NCI-H2029 (cell line): Measurements from ENCODE around the gene CFDP1.

Source experiments
- DNase-seq: peaks from one replicate; lab custom pipeline; 2025; lab: John Stamatoyannopoulos, UW

CFDP1 gene

GRCh38 chr16:75406943-75407342 is 26.4 kb downstream of the CFDP1 start:
- no peak for DNase-seq

- no peak for DNase-seq
Measured at GRCh38 chr16:75402821-75403475, 30.4 kb downstream of the CFDP1 start.

DNA sequence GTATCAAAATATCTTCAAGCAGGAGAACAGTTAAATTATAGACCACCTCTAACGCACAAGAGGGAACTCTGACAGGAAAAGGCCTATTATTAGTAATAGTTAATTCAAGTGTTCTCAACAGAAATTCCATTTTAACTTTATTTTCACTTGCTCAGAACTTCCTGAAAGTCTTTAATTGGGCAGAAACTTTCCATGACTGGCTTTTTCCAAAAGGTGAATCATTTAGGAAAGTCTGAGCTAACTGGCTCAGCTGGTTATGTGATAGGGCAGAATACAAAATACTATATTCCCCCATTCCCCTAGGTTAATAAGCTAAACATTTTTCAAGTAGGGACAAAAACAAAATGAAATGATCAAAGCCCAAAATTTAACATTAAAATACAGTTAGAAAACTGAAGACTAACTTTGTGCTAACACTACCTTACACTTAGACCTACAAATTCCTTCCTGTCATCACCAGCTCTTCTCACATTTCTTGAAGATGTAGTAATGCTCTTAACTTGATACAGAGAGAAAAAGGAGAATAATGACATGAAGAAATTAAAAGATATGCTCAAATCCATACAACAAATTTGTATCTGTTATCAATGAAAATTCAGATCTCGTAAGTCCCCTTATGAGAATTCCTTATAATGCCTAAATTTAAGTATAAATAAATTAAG is 31.0 kb downstream of the CFDP1 start:
- no peak for DNase-seq

DNA sequence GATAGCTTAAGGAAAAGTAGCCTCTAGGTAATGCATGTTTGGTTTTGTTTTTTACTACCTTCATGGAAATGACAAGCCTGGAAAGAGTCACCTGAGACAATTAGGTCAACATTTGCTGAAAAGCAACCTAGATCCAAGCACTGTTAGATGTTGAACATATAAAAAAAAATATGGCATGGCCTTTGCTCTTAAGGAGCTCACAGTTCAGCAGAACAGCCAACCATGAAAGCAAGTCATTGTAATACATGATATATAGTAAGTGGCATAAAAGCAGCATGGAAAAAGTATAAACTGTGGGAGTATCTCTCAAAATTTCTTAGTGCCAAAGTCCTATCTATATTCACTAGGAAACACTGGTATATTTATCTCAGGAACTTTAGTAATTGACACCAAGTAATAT is 31.6 kb downstream of the CFDP1 start:
- DNase-seq = no peak

DNA sequence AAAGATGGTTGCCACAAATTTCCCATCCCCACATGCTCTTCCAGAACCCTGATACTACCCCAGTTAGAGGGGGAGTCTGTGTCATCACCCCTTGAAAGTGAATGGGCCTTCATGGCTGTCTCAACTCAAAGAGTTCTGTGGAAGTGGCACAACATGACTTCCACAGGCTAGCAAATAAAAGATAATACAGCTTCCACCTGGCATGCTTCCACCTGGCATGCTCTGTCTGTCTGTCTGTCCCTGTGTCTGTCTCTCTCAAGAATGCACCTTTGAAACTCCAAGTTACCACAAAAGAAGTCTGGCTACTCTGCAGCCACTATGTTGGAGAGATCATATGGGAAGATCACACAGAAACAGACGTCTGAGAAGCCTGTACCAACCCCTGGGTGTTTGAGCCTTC is 35.0 kb downstream of the CFDP1 start:
- DNase-seq = no peak

GRCh38 chr16:75394941-75395340 is 38.4 kb downstream of the CFDP1 start:
- no peak for DNase-seq

DNA sequence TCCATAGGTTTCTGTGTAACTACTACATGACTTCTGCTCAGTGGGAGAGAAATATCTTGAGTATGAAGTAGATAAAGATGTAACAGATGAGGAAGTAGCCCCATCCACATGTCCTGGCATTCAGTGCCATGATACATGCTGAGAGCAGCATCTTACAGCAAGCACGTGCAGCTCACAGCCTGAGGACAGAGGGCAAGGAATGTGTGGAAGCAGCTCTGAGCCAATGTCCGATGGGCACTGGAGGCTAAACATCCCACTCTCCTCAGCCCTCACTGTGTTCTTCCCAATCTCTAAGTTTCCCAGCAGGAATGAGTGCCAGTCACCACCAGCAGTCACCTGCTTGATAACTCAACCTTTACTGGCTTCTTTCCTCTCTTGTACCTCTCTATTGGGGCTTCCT is 40.4 kb downstream of the CFDP1 start:
- DNase-seq = no peak

- no peak for DNase-seq
Measured at GRCh38 chr16:75390926-75391653, 42.2 kb downstream of the CFDP1 start.

DNA sequence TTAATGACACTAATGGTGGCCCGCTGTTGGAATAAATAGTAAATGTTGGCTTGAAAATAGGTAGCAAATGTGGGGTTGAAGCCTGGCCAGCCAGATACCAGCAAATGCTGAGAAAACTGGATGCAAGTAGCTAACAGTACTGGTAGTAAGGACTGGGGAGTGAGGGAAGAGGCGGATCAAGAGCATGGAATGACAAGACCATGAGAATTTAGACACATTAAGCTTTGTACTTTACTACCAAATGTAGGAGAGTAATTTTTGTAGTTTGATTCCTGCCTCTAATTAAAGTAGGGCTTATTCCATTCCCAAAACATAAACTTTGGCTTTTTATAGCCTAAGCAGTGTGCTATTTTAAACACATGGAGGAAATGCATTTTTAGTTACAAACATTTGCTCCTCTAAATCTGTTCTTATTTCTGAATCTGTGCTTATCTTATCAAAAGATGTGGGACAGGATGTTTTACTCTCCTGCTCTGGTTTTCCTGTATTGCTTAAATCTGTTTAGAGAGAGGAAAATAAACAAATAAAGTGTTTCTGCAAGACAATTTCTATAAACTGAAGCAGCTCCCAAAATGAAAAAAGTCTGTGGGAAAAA is 44.1 kb downstream of the CFDP1 start:
- DNase-seq = no peak

GRCh38 chr16:75387951-75388350 is 45.4 kb downstream of the CFDP1 start:
- DNase-seq = no peak

DNA sequence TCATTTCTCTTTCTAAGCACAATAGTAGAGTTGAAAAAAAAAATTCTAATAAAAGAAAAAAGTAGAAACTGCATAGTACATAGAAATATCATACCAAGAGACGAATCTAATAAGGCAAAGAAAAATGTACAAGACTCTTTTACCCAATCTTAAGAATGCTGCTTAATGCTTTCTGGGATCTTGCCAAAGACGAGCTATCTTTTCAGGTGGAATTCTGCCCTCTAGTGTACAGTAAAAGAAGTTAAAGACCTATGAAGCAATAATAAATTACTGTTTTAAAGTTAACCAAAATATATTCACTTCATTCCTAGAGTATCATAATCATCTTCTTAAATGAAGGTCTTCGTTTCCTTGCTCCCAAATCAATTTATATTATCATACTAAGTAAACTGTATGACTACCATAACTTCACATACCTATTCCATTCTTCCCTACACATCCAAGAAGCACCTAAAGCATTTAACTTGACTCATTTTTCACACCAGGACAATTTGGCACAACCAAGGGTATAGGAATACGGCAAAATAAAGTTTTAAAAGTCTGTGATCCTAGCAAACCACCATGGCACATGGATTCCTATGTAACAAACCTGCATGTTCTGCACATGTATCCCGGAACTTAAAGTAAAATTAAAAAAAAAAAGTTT is 47.7 kb downstream of the CFDP1 start:
- peak; percentile 12 for DNase-seq

DNA sequence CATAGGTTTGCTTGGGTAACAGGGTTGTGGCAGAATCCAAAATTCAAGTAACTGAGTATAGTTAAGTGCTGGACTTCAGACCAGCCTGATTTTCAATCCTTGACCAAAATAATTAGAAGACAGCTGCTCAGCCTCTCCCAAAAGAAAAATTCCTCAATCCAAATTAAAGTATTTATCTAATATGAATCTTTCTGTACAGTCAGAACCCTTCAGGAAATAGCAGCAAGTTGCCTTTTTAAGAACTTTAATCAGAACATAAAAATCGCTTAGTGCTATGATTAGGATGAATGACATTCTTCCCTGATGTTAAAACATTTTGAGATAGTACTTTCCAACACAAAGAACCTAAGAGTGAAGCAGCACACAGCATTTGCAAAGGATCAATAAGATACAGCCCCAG is 50.2 kb downstream of the CFDP1 start:
- DNase-seq = no peak

- DNase-seq = no peak
Measured at GRCh38 chr16:75382611-75383010, 50.7 kb downstream of the CFDP1 start.

GRCh38 chr16:75380870-75381269 is 52.4 kb downstream of the CFDP1 start:
- no peak for DNase-seq

- no peak for DNase-seq
Measured at GRCh38 chr16:75379911-75380847, 53.1 kb downstream of the CFDP1 start.

DNA sequence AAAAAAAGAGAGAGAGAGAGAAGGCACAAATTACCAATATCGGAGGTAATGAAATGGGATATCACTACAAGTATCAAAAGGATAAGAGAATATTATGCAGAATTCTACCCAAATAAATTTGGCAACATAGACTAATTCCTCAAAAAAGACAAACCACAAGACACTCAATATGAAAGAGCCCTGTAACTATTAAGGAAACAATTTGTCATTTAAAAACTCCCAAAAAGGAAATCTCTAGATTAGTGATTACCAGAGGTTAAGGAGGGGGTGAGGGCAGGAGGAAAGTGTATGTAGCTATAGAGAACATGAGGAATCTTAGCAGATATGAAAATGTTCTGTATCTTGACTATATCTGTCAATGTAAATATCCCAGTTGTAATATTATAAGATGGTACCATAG is 54.0 kb downstream of the CFDP1 start:
- DNase-seq = no peak

- no peak for DNase-seq
Measured at GRCh38 chr16:75378616-75379015, 54.7 kb downstream of the CFDP1 start.

GRCh38 chr16:75377729-75378386 is 55.4 kb downstream of the CFDP1 start:
- DNase-seq = no peak

GRCh38 chr16:75376475-75377161 is 56.7 kb downstream of the CFDP1 start:
- no peak for DNase-seq

DNA sequence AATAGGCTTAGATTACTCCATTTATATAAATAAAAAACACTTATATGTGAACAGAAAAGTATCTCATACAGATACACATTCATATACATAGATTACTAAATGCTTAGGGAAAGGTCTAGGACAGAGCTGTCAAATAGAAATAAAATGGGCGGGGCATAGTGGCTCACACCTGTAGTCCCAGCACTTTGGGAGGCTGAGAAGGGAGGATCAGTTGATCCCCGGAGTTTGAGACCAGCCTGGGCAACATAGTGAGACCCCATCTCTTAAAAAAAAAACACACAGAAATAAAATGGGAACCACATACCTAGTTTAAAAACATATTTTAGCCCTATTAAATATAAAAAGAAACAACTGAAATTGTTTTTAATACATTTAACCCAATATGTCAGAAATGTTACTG is 58.9 kb downstream of the CFDP1 start:
- no peak for DNase-seq
